GM18870 (cell line): Measurements from ENCODE around the gene MCM3AP.

ENCODE experiments used
- ATAC-seq: cut with Tn5 transposase; IDR thresholded peaks from one replicate; pipeline ENCODE4 v1.9.1; 2021; ENCODE audit warnings: moderate library complexity; ENCODE audit not compliant: unreplicated experiment

Gene MCM3AP

GRCh38 chr21:46285206-46285661 lies at the start of gene MCM3AP:
Gene MCM3AP (minus strand): TSS chr21:46285611. CDS start chr21:46285286, 325 bp downstream.
- no peak for ATAC-seq

GRCh38 chr21:46334351-46335140 lies 49.1 kb upstream of the MCM3AP start:
- ATAC-seq = no peak

GRCh38 chr21:46329796-46330195 lies 44.4 kb upstream of the MCM3AP start:
- no peak for ATAC-seq

- no peak for ATAC-seq
Observed at GRCh38 chr21:46328151-46328550, 42.7 kb upstream of the MCM3AP start.

- ATAC-seq = no peak
Observed at GRCh38 chr21:46327711-46328110, 42.3 kb upstream of the MCM3AP start.

GRCh38 chr21:46326110-46326703 lies 40.8 kb upstream of the MCM3AP start:
- ATAC-seq = no peak

GRCh38 chr21:46325073-46325912 lies 39.9 kb upstream of the MCM3AP start:
- ATAC-seq = no peak

GRCh38 chr21:46324390-46325072 lies 39.1 kb upstream of the MCM3AP start:
- ATAC-seq = peak; percentile 25

- ATAC-seq = peak; percentile 70
Observed at GRCh38 chr21:46323710-46324389, 38.4 kb upstream of the MCM3AP start, which contains the start of the genes C21orf58 and PCNT. Gene C21orf58 (minus strand): TSS chr21:46323870. CDS start chr21:46322738, 1,132 bp downstream. Gene PCNT (plus strand): TSS chr21:46324156. CDS start chr21:46324229, 73 bp downstream.

- no peak for ATAC-seq
Observed at GRCh38 chr21:46323227-46323709, 37.9 kb upstream of the MCM3AP start.

GRCh38 chr21:46322351-46323226 lies 37.2 kb upstream of the MCM3AP start:
- no peak for ATAC-seq

- no peak for ATAC-seq
Observed at GRCh38 chr21:46320331-46320801, 35.0 kb upstream of the MCM3AP start.

GRCh38 chr21:46319186-46319585 lies 33.8 kb upstream of the MCM3AP start:
- ATAC-seq = no peak

GRCh38 chr21:46318464-46318845 lies 33.0 kb upstream of the MCM3AP start:
- ATAC-seq = no peak

GRCh38 chr21:46317710-46318463 lies 32.5 kb upstream of the MCM3AP start:
- no peak for ATAC-seq

- no peak for ATAC-seq
Observed at GRCh38 chr21:46316708-46317324, 31.4 kb upstream of the MCM3AP start.

GRCh38 chr21:46314441-46315020 lies 29.1 kb upstream of the MCM3AP start:
- ATAC-seq = no peak
